IPS-18c (cell line): ENCODE results near the gene PLXNB3.
"Not testable (repeated sequence)": the region's sequence is repeated elsewhere in the genome, so short reads cannot be mapped to it uniquely, and the experiment has no call there.

Source experiments
- H3K4me3 ChIP-seq: 2 replicates; pipeline ENCODE4 v1.7.0; 2013; ENCODE audit warnings: low read depth, mild to moderate bottlenecking, low read length, moderate library complexity; ENCODE audit not compliant: insufficient read depth
- H3K9me3 ChIP-seq: one replicate; pipeline ENCODE4 v1.6.1; 2013; ENCODE audit warnings: mild to moderate bottlenecking, low read length, moderate library complexity; ENCODE audit not compliant: control insufficient read depth, insufficient read depth

PLXNB3 gene

DNA sequence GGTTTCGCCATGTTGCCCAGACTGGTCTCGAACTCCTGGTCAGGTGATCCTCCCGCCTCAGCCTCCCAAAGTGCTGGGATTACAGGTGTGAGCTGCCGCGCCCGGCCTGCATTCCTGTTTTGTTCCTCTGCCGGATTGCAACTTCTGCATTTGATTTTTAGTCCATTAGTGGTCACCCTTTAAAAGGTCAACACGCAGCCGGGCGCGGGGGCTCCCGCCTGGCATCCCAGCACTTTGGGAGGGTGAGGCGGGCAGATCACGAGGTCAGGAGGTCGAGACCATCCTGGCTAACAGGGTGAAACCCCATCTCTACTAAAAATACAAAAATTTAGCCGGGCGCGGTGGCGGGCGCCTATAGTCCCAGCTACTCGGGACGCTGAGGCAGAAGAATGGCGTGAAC lies 33.9 kb upstream of the PLXNB3 start:
- H3K9me3 ChIP-seq = peaks cover 13% of the 10 kb centered on the region

DNA sequence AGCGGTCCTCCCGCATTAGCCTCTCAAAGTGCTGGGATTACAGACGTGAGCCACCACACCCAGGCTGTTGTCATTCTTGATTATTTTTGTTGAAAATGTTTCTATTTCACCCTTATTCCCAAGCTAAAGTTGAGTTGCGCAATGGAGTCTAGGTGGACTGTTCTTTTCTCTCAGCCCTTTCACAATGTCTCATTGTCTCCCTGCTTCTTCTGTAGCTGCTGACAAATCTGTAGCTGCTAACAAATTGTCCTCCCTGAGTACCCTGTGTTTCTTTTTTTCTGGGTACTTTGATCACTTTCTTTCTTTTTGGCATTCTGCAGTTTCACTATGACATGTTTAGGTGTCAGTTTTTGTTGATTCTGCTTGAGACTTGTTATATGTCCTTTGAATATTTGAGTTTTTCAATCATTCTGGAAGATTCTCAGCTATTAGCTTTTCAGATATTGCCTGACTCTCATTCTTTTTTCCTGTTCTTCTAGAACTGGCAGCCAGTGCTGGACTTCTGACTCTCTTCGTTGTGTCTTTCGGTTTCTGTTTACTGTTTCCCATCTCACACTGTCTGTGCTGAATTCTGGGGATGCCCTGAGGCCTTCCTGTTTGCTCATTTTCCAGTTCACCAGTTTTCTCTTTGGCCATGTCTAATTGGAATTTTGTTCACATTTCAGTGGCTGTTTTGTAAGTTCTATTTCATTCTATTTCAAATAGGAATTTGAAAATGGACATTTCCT lies 32.8 kb upstream of the PLXNB3 start:
- Histone ChIP-seq H3K9me3 (peaks cover 13% of the 10 kb centered on the region), H3K4me3 (no peak overlapping the region)

More for the DNA sequence above, 33.9 kb upstream of the PLXNB3 start:
- H3K4me3 ChIP-seq = not testable (repeated sequence)

DNA sequence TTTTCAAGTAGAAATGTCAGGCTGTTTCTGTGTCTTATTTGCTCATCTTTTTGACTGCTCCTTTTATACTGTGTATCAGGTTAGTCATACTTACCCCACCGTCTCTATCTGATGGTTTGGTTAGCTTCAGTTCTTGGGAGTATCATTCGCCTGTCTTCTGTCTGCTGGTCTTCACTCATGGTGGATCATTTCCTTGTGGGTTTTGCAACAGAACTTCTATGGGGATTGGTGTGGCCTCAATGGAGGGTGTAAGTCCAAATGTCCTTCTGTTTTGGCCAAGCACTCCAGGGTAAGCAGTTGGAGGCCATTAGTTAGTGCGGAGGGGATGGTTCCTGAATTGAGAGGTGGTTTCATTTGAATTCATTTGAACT lies 32.2 kb upstream of the PLXNB3 start:
- peaks cover 15% of the 10 kb centered on the region for H3K9me3 ChIP-seq
- no peak overlapping the region for H3K4me3 ChIP-seq

DNA sequence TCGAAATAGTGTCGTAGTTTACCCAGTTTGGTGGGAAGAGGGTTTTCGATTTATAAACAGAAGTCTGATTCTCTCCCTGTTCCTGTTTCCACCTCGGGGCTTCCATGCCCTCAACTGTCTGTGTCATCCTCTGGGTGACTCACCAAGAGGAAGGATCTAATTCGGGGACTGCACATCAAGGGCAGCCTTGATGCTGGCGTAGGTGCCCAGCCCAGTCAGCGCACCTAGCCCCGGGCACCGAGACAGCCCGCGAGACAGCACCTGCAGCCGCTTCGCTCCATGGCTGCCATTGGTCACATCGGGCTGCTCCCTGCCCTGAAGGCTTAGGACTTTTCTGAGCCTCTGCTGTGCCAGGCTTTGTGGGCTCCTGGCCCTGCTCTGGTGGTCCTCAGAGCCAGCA lies 31.6 kb upstream of the PLXNB3 start:
- no peak overlapping the region for H3K4me3 ChIP-seq
- peaks cover 16% of the 10 kb centered on the region for H3K9me3 ChIP-seq

DNA sequence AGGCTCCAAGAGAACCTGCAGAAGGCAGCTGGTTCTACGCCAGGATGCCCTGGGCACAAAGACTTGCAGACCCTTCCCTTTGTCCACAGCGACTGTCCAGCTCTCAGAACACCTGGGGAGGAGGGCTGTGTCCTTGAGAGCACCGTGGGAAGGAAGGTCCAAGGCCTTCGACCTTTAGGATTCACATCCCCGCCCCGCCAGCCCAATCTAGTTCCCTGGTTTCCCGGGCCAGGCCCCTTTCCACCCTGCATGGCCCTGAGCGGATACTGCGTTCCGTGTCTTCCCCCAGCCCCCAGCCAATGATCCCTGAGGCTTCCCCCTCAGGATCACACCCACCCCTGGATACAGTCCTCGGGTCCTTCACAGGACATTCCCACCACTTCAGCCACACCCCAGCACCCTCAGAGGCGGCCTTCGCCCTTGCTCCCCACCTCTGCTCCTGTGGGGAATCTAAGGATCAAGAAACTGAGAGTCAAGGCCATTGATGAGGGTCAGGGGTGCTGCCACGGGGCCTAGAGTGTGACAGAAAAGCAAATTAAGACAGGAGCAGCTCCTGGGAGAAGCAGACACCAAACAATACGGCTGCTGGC lies 30.3 kb upstream of the PLXNB3 start:
- Histone ChIP-seq H3K4me3 (no peak overlapping the region), H3K9me3 (peaks cover 19% of the 10 kb centered on the region)

DNA sequence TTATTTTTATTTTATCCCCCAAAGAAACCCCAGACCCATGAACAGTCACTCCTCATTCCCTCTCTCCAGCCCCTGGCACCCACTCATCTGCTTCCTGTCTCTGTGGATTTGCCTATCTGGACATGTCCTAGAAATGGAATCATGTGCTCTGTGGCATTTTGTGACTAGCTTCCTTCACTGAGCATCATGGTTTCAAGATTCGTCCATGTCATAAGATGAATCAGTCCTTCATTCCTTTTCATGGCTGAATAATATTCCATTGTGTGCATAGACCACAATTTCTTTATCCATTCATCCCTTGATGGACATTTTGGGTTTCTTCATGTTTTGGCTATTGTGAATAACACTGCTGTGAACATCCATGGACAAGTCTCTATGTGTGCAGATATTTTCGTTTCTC lies 29.2 kb upstream of the PLXNB3 start:
- Histone ChIP-seq H3K9me3 (peaks cover 13% of the 10 kb centered on the region), H3K4me3 (no peak overlapping the region)

DNA sequence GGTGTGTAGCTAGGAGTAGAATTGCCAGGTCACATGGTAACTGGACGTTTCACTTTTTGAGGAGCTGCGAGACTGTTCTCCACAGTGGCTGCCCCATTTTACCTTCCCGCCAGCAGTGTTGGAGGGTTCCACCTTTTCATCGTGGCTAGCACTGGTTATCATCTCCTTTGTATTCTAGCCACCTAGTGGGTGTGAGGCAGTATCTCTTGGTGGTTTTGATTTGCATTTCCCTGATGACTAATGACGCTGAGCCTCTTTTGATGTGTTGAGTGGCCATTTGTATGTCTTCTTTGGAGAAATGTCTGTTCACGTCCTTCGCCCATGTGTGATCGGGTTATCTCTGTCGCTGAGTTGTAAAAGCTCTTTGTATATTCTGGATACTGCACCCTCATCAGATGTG lies 28.8 kb upstream of the PLXNB3 start:
- Histone ChIP-seq H3K9me3 (peaks cover 13% of the 10 kb centered on the region), H3K4me3 (no peak overlapping the region)

DNA sequence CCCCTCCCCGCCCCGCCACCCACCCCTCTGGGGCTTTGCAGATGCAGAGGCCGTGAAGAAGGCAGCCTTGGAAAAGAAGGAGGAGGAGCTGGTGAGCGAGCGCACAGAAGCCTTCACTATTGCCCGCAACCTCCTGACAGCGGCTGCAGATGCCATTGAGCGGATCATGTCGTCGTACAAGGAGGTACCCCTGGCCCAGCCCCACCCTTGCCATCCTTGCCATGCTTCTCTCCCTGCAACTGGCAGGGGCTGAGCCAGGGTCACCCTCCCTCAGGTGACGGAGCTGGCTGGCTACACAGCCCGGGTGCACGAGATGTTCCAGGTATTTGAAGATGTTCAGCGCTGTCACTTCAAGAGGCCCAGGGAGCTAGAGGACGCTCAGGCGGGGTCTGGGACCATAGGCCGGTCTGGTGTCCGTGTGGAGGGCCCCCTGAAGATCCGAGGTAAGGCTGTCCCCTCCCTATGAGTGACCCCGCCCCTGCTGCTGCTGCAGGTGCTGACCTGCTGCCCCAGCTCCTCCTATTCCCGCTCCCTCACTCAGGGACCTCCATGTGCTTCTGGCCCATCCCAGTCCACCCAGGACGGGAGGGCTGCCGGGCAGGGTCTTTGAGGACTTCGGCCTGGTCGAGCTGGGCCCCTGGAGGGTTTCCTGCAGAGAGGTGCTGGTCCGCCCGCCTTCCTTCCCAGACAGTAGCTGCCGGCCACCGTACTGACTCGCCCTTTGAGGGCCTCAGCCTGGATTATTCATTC lies 27.8 kb upstream of the PLXNB3 start:
- Histone ChIP-seq H3K9me3 (peaks cover 13% of the 10 kb centered on the region), H3K4me3 (no peak overlapping the region)

DNA sequence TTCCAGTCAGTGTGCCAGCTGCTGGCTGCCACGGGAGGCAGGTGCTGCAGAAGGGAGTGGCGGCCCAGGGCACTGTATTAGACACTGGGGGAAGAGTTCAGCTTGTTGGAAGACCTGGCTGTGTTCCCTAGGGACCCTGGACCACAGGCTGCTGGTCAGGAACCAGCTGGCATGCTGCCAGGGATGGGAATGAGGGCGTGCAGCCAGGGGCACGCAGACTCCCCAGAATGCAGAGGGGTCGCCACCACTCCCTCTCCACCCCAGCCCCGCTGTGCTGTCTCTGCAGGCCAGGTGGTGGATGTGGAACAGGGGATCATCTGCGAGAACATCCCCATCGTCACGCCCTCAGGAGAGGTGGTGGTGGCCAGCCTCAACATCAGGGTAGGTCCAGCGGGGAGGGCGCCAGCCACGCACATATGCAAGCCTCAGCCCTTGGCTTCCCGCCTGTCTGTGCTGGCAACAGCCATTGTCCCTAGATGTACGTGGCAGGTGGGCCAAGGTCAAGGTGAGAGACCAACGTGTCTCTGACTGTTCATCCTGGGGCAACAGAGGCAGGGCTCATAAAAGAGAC lies 27.1 kb upstream of the PLXNB3 start:
- H3K9me3 ChIP-seq = peaks cover 10% of the 10 kb centered on the region

DNA sequence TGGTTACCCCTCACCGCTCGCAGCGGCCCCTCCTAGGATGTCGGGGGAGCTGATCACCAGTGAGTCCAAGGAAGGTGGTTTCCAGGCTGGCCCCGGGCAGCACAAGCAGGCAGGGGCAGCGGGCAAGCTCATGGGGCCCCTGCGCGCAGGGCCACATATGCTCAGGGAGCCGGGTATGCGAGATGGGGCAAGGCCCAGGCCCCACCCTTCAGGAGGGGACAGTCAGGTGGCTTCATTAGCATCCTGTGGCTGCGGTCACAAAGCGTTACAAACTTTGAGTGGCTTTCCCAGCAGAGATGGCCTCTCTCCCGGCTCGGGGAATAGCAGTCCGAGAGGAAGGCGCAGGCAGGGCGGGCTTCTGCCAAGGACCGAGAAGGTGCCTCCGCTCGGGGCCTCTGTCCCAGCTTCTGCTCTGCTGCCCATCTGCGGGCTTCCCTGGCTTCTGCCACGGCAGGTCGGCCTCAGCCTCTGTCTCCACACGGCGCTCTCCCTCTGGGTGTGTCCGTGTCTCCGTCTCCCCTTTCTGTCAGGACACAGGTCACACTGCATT lies 25.9 kb upstream of the PLXNB3 start:
- peaks cover 10% of the 10 kb centered on the region for H3K9me3 ChIP-seq

More for the DNA sequence above, 27.1 kb upstream of the PLXNB3 start:
- H3K4me3 ChIP-seq = no peak overlapping the region

DNA sequence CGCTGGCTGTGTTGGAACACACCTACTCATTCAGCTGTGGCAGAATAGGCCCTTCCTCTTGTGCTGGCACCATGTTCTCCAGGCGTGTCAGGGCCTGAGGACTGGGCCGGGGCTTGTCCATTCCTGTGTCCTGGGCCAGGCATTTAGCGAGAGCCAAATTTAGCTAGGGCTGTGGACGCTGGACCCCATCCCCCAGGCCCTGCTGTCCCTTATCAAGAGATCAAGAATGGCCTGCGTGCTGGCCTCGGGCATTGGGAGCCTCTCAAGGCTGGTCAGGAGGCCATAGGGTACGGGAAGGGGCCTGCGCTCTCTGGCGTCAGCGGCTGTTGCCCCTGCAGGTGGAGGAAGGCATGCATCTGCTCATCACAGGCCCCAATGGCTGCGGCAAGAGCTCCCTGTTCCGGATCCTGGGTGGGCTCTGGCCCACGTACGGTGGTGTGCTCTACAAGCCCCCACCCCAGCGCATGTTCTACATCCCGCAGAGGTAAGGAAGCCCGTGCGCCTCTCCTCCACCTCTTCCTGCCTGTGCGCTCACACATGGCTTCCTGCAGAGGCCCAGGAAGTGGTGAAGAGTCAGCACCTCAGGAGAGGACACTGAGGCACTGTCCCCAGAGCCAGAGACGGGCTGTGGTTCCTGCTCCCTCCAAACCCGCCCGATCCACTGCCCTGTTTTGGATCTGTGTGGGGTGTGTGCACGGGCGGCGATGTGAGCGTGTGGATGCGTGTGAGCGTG lies 24.1 kb upstream of the PLXNB3 start:
- no peak overlapping the region; the same call in 1 of the 2 replicates for H3K4me3 ChIP-seq

More for the DNA sequence above, 25.9 kb upstream of the PLXNB3 start:
- no peak overlapping the region for H3K4me3 ChIP-seq

DNA sequence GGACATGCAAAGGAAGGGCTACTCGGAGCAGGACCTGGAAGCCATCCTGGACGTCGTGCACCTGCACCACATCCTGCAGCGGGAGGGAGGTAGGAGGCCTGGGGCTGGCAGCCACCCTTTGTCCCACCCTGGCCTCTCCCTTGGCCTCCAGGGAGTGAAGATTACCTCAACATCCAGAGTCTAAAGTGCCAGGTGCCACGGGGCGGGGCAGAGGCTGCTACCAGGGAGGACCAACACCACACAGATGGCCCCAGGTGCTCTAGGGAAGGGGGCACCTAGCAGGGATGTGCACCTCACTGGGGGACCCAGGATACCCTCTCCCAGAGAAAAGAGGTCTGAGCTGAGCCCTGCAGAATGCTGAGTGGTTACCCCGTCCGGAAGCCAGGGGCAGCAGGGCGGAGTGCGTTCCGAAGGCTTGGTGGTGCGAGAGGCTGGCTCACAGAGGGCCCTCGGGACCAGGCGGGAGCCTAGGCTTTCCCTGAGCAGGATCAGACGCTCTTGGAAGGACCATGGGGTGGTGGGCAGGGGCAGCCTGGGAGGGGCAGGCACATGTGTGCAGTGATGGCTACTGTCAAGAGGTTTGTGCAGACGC lies 23.3 kb upstream of the PLXNB3 start:
- peaks cover 8% of the 10 kb centered on the region for H3K9me3 ChIP-seq

More for the DNA sequence above, 24.1 kb upstream of the PLXNB3 start:
- H3K9me3 ChIP-seq = peaks cover 8% of the 10 kb centered on the region

DNA sequence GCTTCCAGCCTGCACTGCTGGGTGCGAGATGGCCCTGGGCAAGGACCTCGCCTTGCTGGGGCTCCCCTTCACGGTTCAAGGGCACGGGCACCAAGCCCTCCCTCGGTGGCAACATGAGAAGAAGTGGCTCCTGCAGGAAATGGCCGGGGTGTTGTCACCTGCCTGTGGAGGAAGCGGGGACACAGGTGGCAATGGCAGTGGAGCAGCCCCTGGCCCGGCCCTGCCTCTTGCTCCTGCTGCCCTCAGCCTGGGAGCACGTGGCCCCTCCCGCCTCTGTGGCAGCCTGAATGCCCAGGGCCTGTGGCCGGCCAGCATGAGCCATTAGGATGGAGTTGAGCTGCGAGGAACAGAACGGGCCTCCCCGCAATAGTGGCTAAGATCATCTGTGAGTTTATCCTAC lies 22.6 kb upstream of the PLXNB3 start:
- Histone ChIP-seq H3K4me3 (no peak overlapping the region), H3K9me3 (peaks cover 8% of the 10 kb centered on the region)

More for the DNA sequence above, 23.3 kb upstream of the PLXNB3 start:
- H3K4me3 ChIP-seq = no peak overlapping the region

DNA sequence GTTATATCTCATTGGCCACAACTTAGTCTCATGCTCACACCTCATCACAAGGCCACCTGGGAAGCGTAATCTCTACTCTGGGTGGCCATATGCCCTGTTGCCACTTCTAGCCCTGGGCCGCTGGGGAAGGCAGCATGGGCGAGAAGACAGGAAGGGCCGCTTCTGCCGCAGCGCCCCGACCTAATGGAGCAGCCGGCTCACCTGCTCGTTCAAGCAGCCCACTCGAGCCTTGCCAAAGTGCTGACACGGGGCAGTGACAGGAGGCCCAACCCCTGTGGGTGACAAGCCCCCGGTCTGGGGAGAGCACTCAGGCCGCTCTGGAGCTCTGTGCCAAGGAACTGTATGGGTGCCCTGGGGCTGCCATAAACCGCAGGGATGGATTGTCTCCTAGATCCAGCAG lies 21.9 kb upstream of the PLXNB3 start:
- not testable (repeated sequence) for H3K9me3 ChIP-seq, H3K4me3 ChIP-seq

DNA sequence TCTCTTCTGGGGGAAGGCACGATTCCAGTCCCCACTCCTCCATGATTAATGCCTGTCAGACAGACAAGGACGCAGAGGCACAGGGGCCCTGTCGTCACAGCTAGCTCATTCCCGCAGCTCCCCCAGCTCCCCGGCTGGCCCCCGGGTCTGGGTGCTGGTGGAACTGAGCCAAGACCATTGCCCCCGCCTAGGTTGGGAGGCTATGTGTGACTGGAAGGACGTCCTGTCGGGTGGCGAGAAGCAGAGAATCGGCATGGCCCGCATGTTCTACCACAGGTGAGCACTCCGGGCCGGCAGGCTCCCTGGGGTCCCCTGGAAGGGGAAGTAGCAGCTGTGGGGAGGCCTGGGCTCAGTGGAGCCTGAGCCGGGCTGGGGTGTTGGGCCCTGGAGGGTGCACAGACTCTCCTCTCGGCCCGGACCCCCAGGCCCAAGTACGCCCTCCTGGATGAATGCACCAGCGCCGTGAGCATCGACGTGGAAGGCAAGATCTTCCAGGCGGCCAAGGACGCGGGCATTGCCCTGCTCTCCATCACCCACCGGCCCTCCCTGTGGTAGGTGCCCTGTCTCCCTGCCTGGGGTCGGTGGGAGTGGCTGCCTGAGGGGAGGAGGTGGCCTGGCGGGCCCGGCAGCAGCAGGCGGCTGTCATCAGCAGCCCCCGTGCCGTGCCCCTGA lies 21.1 kb upstream of the PLXNB3 start:
- not testable (repeated sequence) for H3K4me3 ChIP-seq, H3K9me3 ChIP-seq

DNA sequence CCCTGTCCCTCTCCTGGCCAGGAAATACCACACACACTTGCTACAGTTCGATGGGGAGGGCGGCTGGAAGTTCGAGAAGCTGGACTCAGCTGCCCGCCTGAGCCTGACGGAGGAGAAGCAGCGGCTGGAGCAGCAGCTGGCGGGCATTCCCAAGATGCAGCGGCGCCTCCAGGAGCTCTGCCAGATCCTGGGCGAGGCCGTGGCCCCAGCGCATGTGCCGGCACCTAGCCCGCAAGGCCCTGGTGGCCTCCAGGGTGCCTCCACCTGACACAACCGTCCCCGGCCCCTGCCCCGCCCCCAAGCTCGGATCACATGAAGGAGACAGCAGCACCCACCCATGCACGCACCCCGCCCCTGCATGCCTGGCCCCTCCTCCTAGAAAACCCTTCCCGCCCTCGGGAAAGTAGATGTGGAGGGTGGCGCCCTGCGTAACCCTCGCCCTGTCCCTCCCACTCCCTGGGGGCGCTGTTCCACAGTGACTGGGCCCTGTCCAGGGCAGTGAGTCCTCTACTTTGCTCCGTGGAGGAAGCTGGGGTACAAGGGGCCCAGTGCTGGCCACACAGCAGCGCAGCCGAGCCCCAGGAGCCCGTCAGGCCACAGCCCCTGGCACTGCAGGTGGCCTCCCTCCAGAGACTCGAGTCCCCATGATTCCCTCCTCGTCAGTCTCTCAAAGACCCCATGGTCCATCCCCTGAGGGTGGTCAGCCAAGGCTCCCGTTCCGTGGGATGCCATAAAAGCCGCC lies 20.4 kb upstream of the PLXNB3 start:
- peak overlapping the region; percentile 40 for H3K4me3 ChIP-seq
- H3K9me3 ChIP-seq = not testable (repeated sequence)
